KMS-11 (cell line): ENCODE measurements around the gene PEMT.

Experiments
- H2AFZ ChIP-seq: fragments of 200-600 bp; sonication (generic); 2 replicates; pipeline ENCODE4 v1.6.1; 2016; ENCODE audit warnings: antibody characterized with exemption, mixed run types, low read depth
- H3K27ac ChIP-seq: fragments of 200-600 bp; sonication (generic); 2 replicates; pipeline ENCODE4 v1.6.1; 2016; ENCODE audit warnings: mild to moderate bottlenecking, mixed run types
- H3K27me3 ChIP-seq: fragments of 200-600 bp; sonication (generic); 2 replicates; pipeline ENCODE4 v1.6.1; 2017; ENCODE audit warnings: mild to moderate bottlenecking, low read depth, mixed run types, moderate library complexity; ENCODE audit not compliant: insufficient read depth
- H3K36me3 ChIP-seq: fragments of 200-600 bp; sonication (generic); 2 replicates; pipeline ENCODE4 v1.6.1; 2017; ENCODE audit warnings: mild to moderate bottlenecking, mixed run types; ENCODE audit not compliant: insufficient read depth
- H3K4me1 ChIP-seq: fragments of 200-600 bp; sonication (generic); 2 replicates; pipeline ENCODE4 v1.6.1; 2016; ENCODE audit warnings: mild to moderate bottlenecking, low read depth, mixed run types; ENCODE audit not compliant: poor library complexity, severe bottlenecking
- H3K4me2 ChIP-seq: fragments of 200-600 bp; sonication (generic); 2 replicates; pipeline ENCODE4 v1.7.0; 2016; ENCODE audit warnings: mild to moderate bottlenecking, mixed run types
- H3K4me3 ChIP-seq: fragments of 200-600 bp; sonication (generic); IDR thresholded peaks from 2 replicates; pipeline ENCODE4 v1.6.1; 2017; ENCODE audit warnings: low read depth, low read length, mixed read lengths; ENCODE audit not compliant: insufficient read depth
- H3K79me2 ChIP-seq: fragments of 200-600 bp; sonication (generic); 2 replicates; pipeline ENCODE4 v1.6.1; 2016; ENCODE audit warnings: low read depth, mixed run types; ENCODE audit not compliant: insufficient read depth
- H3K9ac ChIP-seq: fragments of 200-600 bp; sonication (generic); 2 replicates; pipeline ENCODE4 v1.6.1; 2016; ENCODE audit warnings: mild to moderate bottlenecking, mixed run types
- H4K20me1 ChIP-seq: fragments of 200-600 bp; sonication (generic); 2 replicates; pipeline ENCODE4 v1.6.1; 2016; ENCODE audit warnings: mild to moderate bottlenecking, mixed run types; ENCODE audit not compliant: insufficient read depth
- CTCF ChIP-seq: fragments of 200-600 bp; sonication (generic); conservative IDR thresholded peaks from 2 replicates; pipeline ENCODE4 v1.6.1; 2017; ENCODE audit warnings: low read depth, mild to moderate bottlenecking, antibody characterized with exemption, low read length, moderate library complexity, mixed read lengths

The PEMT gene

GRCh38 chr17:17590141-17590751 is 1.3 kb downstream of the PEMT start:
- Histone ChIP-seq H3K4me2 (peak overlapping the region; percentile 68), H3K27me3 (no peaks in the 10 kb centered on the region), H4K20me1 (no peaks in the 10 kb centered on the region), H3K4me3 (no peak overlapping the region), H3K9ac (peak overlapping the region; percentile 74; the same call in 1 of the 2 replicates), H3K79me2 (no peaks in the 10 kb centered on the region), H2AFZ (no peak overlapping the region; the same call in 1 of the 2 replicates), H3K4me1 (peaks cover 8% of the 10 kb centered on the region), H3K36me3 (no peaks in the 10 kb centered on the region), H3K27ac (no peak overlapping the region)
- TF ChIP-seq CTCF, result no peak

GRCh38 chr17:17587614-17588337 is 3.7 kb downstream of the PEMT start:
- TF ChIP-seq CTCF, result no peak
- no peaks in the 10 kb centered on the region for H3K79me2 ChIP-seq

GRCh38 chr17:17582372-17582771 is 9.1 kb downstream of the PEMT start:
- TF ChIP-seq CTCF, result no peak
- Histone ChIP-seq H3K4me2 (no peak overlapping the region), H3K27ac (no peak overlapping the region), H3K79me2 (no peaks in the 10 kb centered on the region), H2AFZ (no peak overlapping the region), H3K27me3 (no peaks in the 10 kb centered on the region), H3K36me3 (no peaks in the 10 kb centered on the region), H3K4me3 (no peak overlapping the region), H3K9ac (no peak overlapping the region), H4K20me1 (no peaks in the 10 kb centered on the region), H3K4me1 (no peaks in the 10 kb centered on the region)

More at GRCh38 chr17:17587614-17588337, 3.7 kb downstream of the PEMT start:
- H3K27ac ChIP-seq, result no peak overlapping the region
- H3K27me3 ChIP-seq, result no peaks in the 10 kb centered on the region
- H3K4me1 ChIP-seq, result peaks cover 4% of the 10 kb centered on the region
- H4K20me1 ChIP-seq, result no peaks in the 10 kb centered on the region
- H3K9ac ChIP-seq, result no peak overlapping the region
- H2AFZ ChIP-seq, result no peak overlapping the region
- no peak overlapping the region for H3K4me2 ChIP-seq
- H3K36me3 ChIP-seq, result no peaks in the 10 kb centered on the region
- no peak overlapping the region for H3K4me3 ChIP-seq

GRCh38 chr17:17581509-17581908 is 10.0 kb downstream of the PEMT start:
- no peak for TF ChIP-seq CTCF
- H4K20me1 ChIP-seq, result no peaks in the 10 kb centered on the region
- no peaks in the 10 kb centered on the region for H3K36me3 ChIP-seq
- H3K27me3 ChIP-seq, result no peaks in the 10 kb centered on the region
- no peak overlapping the region for H2AFZ ChIP-seq
- H3K9ac ChIP-seq, result no peak overlapping the region
- no peaks in the 10 kb centered on the region for H3K4me1 ChIP-seq
- H3K4me2 ChIP-seq, result no peak overlapping the region
- no peaks in the 10 kb centered on the region for H3K79me2 ChIP-seq
- no peak overlapping the region for H3K27ac ChIP-seq
- no peak overlapping the region for H3K4me3 ChIP-seq
